ENCODE measurements around the gene SPATA32. TPM values are rescaled to one million over a fixed set of nuclear protein-coding genes. Genes with fewer than 3 reads are reported as not detected.

SPATA32 gene
- total and polyA plus RNA-seq, 2 experiments from 2014 or later: not detected

DNA sequence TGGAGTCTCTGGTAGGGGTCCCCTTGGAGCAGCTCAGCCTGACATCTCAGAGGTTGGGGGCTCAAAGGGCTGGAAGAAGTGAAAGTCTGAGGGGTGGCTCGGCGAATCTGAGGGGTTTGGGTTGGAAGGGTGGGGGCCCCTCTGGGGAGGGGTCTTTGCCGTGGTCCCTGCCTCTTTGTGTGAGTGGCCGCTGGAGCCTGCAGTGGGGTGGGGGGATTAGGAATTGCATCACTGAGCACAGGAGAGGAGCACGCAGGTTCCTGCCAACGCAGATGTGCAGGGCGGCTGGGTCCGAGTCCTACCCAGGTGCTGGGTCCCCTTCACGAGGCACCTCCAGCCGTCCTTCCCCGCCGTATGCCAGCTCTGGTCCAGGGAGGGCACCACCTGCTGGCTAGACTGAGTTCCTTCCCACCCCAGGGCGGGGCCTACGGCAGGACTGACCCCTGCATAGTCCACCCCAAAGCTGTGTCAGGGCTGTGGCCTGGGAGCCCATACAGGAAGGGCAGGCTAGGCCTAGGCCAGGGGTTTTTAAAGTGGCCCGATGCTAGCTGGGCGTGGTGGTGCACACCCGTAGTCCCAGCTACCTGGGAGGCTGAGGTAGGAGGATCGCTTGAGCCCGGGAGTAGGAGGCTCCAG is 30.3 kb downstream of the SPATA32 start:
- no peaks in the 10 kb centered on the region for H3K36me3 Mint-ChIP-seq (ENCODE audit: low read depth)
- H3K9me3 Mint-ChIP-seq: no peaks in the 10 kb centered on the region; the same call in 2 of the 3 replicates
- Histone ChIP-seq H3K4me2 (no peak overlapping the region), H4K20me1 (replicated peaks; ENCODE audit: insufficient read depth) (no peaks in the 10 kb centered on the region; the same call in 1 of the 2 replicates), H3K79me2 (replicated peaks; ENCODE audit: insufficient read depth) (no peaks in the 10 kb centered on the region), H3K36me3 (ENCODE audit: insufficient read depth) (no peaks in the 10 kb centered on the region), H2AFZ (no peak overlapping the region), H3K4me3 (no peak overlapping the region), H3K27me3 (ENCODE audit: insufficient read depth) (peaks cover 7% of the 10 kb centered on the region; the same call in 1 of the 2 replicates), H3F3A (replicated peaks; ENCODE audit: low read depth) (0 out of 2 replicates have a peak, but pooled peaks cover 2% of the 10 kb centered on the region), H3K9me2 (ENCODE audit: insufficient read depth) (no peaks in the 10 kb centered on the region), H3K27ac (ENCODE audit: low read depth) (no peak overlapping the region), H3K4me1 (ENCODE audit: insufficient read depth) (peaks cover 29% of the 10 kb centered on the region)
- ATAC-seq (peak; percentile 46), DNase-seq (ENCODE audit: low spot score) (peak; percentile 79)
- H3K27ac Mint-ChIP-seq: no peak overlapping the region
- TF ChIP-seq, protein P1, sequence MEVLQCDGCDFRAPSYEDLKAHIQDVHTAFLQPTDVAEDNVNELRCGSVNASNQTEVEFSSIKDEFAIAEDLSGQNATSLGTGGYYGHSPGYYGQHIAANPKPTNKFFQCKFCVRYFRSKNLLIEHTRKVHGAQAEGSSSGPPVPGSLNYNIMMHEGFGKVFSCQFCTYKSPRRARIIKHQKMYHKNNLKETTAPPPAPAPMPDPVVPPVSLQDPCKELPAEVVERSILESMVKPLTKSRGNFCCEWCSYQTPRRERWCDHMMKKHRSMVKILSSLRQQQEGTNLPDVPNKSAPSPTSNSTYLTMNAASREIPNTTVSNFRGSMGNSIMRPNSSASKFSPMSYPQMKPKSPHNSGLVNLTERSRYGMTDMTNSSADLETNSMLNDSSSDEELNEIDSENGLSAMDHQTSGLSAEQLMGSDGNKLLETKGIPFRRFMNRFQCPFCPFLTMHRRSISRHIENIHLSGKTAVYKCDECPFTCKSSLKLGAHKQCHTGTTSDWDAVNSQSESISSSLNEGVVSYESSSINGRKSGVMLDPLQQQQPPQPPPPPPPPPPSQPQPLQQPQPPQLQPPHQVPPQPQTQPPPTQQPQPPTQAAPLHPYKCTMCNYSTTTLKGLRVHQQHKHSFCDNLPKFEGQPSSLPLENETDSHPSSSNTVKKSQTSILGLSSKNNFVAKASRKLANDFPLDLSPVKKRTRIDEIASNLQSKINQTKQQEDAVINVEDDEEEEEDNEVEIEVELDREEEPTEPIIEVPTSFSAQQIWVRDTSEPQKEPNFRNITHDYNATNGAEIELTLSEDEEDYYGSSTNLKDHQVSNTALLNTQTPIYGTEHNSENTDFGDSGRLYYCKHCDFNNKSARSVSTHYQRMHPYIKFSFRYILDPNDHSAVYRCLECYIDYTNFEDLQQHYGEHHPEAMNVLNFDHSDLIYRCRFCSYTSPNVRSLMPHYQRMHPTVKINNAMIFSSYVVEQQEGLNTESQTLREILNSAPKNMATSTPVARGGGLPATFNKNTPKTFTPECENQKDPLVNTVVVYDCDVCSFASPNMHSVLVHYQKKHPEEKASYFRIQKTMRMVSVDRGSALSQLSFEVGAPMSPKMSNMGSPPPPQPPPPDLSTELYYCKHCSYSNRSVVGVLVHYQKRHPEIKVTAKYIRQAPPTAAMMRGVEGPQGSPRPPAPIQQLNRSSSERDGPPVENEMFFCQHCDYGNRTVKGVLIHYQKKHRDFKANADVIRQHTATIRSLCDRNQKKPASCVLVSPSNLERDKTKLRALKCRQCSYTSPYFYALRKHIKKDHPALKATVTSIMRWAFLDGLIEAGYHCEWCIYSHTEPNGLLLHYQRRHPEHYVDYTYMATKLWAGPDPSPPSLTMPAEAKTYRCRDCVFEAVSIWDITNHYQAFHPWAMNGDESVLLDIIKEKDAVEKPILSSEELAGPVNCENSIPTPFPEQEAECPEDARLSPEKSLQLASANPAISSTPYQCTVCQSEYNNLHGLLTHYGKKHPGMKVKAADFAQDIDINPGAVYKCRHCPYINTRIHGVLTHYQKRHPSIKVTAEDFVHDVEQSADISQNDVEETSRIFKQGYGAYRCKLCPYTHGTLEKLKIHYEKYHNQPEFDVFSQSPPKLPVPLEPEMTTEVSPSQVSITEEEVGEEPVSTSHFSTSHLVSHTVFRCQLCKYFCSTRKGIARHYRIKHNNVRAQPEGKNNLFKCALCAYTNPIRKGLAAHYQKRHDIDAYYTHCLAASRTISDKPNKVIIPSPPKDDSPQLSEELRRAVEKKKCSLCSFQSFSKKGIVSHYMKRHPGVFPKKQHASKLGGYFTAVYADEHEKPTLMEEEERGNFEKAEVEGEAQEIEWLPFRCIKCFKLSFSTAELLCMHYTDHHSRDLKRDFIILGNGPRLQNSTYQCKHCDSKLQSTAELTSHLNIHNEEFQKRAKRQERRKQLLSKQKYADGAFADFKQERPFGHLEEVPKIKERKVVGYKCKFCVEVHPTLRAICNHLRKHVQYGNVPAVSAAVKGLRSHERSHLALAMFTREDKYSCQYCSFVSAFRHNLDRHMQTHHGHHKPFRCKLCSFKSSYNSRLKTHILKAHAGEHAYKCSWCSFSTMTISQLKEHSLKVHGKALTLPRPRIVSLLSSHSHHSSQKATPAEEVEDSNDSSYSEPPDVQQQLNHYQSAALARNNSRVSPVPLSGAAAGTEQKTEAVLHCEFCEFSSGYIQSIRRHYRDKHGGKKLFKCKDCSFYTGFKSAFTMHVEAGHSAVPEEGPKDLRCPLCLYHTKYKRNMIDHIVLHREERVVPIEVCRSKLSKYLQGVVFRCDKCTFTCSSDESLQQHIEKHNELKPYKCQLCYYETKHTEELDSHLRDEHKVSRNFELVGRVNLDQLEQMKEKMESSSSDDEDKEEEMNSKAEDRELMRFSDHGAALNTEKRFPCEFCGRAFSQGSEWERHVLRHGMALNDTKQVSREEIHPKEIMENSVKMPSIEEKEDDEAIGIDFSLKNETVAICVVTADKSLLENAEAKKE (CRISPR knock-in tag; IDR thresholded peaks at IDR 0.05): no peak
- TF ChIP-seq, protein P2, sequence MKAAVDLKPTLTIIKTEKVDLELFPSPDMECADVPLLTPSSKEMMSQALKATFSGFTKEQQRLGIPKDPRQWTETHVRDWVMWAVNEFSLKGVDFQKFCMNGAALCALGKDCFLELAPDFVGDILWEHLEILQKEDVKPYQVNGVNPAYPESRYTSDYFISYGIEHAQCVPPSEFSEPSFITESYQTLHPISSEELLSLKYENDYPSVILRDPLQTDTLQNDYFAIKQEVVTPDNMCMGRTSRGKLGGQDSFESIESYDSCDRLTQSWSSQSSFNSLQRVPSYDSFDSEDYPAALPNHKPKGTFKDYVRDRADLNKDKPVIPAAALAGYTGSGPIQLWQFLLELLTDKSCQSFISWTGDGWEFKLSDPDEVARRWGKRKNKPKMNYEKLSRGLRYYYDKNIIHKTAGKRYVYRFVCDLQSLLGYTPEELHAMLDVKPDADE (IDR thresholded peaks at IDR 0.05): no peak
- TF ChIP-seq, protein P3, sequence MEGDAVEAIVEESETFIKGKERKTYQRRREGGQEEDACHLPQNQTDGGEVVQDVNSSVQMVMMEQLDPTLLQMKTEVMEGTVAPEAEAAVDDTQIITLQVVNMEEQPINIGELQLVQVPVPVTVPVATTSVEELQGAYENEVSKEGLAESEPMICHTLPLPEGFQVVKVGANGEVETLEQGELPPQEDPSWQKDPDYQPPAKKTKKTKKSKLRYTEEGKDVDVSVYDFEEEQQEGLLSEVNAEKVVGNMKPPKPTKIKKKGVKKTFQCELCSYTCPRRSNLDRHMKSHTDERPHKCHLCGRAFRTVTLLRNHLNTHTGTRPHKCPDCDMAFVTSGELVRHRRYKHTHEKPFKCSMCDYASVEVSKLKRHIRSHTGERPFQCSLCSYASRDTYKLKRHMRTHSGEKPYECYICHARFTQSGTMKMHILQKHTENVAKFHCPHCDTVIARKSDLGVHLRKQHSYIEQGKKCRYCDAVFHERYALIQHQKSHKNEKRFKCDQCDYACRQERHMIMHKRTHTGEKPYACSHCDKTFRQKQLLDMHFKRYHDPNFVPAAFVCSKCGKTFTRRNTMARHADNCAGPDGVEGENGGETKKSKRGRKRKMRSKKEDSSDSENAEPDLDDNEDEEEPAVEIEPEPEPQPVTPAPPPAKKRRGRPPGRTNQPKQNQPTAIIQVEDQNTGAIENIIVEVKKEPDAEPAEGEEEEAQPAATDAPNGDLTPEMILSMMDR (conservative IDR thresholded peaks at IDR 0.05; ENCODE audit: low read depth in 2 of 2): peak; percentile 55 to 81
- H3K4me1 Mint-ChIP-seq: peaks cover 41% of the 10 kb centered on the region
- H3K4me3 Mint-ChIP-seq: no peak overlapping the region
- H3K27me3 Mint-ChIP-seq (ENCODE audit: insufficient read depth, low read depth, poor library complexity): peaks cover 21% of the 10 kb centered on the region
